Naive thymus-derived CD4-positive, alpha-beta T cell (primary cell): ENCODE data around the gene TMOD3. TPM values are rescaled to one million over a fixed set of nuclear protein-coding genes. Genes with fewer than 3 reads are reported as not detected.

Experiments
- ATAC-seq: fragments of 150-1000 bp; cut with Tn5 transposase; 2 replicates; pipeline ENCODE4 v1.10.0; 2021; ENCODE audit warnings: mild to moderate bottlenecking, moderate library complexity
- CTCF ChIA-PET: fragments of 350-600 bp; sonication (Branson Sonifier 250); formaldehyde crosslinking; loops from one replicate; lab custom pipeline; 2021; ENCODE audit warnings: antibody characterized with exemption; lab: Charles Lee
- POLR2A ChIA-PET: fragments of 350-600 bp; sonication (Branson Sonifier 250); formaldehyde crosslinking; loops from one replicate; lab custom pipeline; 2021; ENCODE audit warnings: antibody characterized with exemption, inconsistent platforms; lab: Charles Lee
- DNase-seq, 9 donors: peaks; one replicate each; pipeline versions ENCODE4 v3.0.0 to v3.0.0-alpha.2; 2020 to 2022; ENCODE audit warnings: mixed read lengths in 1 of 9
- H3K27ac ChIP-seq: one replicate; pipeline ENCODE4 v1.7.0; 2013; ENCODE audit warnings: mild to moderate bottlenecking, low read depth, low read length, moderate library complexity
- H3K27me3 ChIP-seq, 2 donors: one replicate each; pipeline ENCODE4 v1.7.0; 2013; ENCODE audit warnings: low read length in 2 of 2, mild to moderate bottlenecking in 2 of 2, moderate library complexity in 2 of 2; ENCODE audit not compliant: control insufficient read depth in 2 of 2, insufficient read depth in 2 of 2
- H3K36me3 ChIP-seq, 3 experiments: 1 replicate in 2 of 3; 2 replicates in 1 of 3; pipeline ENCODE4 v1.7.0; 2013; ENCODE audit warnings: low read length in 3 of 3, mild to moderate bottlenecking in 3 of 3, moderate library complexity in 1 of 3; ENCODE audit not compliant: insufficient read depth in 3 of 3, control insufficient read depth in 2 of 3
- H3K4me1 ChIP-seq, 2 donors: one replicate each; pipeline ENCODE4 v1.7.0; 2013; ENCODE audit warnings: low read length in 2 of 2, mild to moderate bottlenecking in 2 of 2, moderate library complexity in 1 of 2; ENCODE audit not compliant: control insufficient read depth in 2 of 2, insufficient read depth in 2 of 2
- H3K4me3 ChIP-seq: 2 replicates; pipeline ENCODE4 v1.7.0; 2013; ENCODE audit warnings: mild to moderate bottlenecking, low read length
- H3K9me3 ChIP-seq, 3 experiments: 1 replicate in 2 of 3; 2 replicates in 1 of 3; pipeline ENCODE4 v1.7.0; 2013; ENCODE audit warnings: low read length in 3 of 3; ENCODE audit not compliant: control insufficient read depth in 2 of 3
- H3K27ac Mint-ChIP-seq, 9 donors: one replicate each; pipeline ENCODE4 v1.8.0; 2020 to 2022; ENCODE audit warnings: mixed read lengths in 9 of 9, mild to moderate bottlenecking in 8 of 9, moderate library complexity in 5 of 9, inconsistent platforms in 2 of 9
- H3K27me3 Mint-ChIP-seq, 5 donors: one replicate each; pipeline ENCODE4 v1.8.0; 2021 to 2022; ENCODE audit warnings: mixed read lengths in 5 of 5, mild to moderate bottlenecking in 1 of 5
- H3K36me3 Mint-ChIP-seq, 5 donors: one replicate each; pipeline ENCODE4 v1.8.0; 2020 to 2022; ENCODE audit warnings: mixed read lengths in 5 of 5, mild to moderate bottlenecking in 3 of 5, inconsistent platforms in 1 of 5
- H3K4me1 Mint-ChIP-seq, 7 donors: one replicate each; pipeline ENCODE4 v1.8.0; 2020 to 2022; ENCODE audit warnings: mixed read lengths in 7 of 7, mild to moderate bottlenecking in 3 of 7, inconsistent platforms in 1 of 7
- H3K4me3 Mint-ChIP-seq, 10 donors: one replicate each; pipeline ENCODE4 v1.8.0; 2020 to 2022; ENCODE audit warnings: mild to moderate bottlenecking in 10 of 10, mixed read lengths in 10 of 10, moderate library complexity in 6 of 10, inconsistent platforms in 2 of 10
- H3K9me3 Mint-ChIP-seq, 11 donors: one replicate each; pipeline ENCODE4 v1.8.0; 2020 to 2022; ENCODE audit warnings: mixed read lengths in 11 of 11, mild to moderate bottlenecking in 4 of 11, inconsistent platforms in 1 of 11, moderate library complexity in 1 of 11
- intact Hi-C, 2 donors: fragments of 100-400 bp; cut with micrococcal nuclease; formaldehyde crosslinking; loops; one replicate each; pipeline ENCODE4 v1.15.1; 2023
- polyA plus RNA-seq, 2 donors: library from polyadenylated mRNA; unstranded; fragments of 300-500 nt; fragmentation: Illumina TruSeq; gene quantifications; one replicate each; pipeline ENCODE4 v1.2.3, GENCODE V29; 2021
- total RNA-seq, 6 experiments: library from RNA in 5 of 6; stranded (reverse) in 5 of 6; gene quantifications; 1 replicate in 5 of 6; 2 replicates in 1 of 6; pipeline ENCODE4 v1.2.3 and lab custom pipeline; 2021 to 2026

Gene TMOD3
- total and polyA plus RNA-seq, 7 experiments from 2014 or later: 25.5 to 75.9 (median 49.1) TPM

- Histone ChIP-seq H3K27me3 (no peaks in the 10 kb centered on the region), H3K27ac (no peak overlapping the region), H3K4me3 (no peak overlapping the region), H3K9me3 (no peaks in the 10 kb centered on the region), H3K36me3 (peaks cover 0 to 32% (median 0%) of the 10 kb centered on the region in 3 experiments), H3K4me1 (no peaks in the 10 kb centered on the region)
- ATAC-seq: no peak
- H3K9me3 Mint-ChIP-seq: no peaks in the 10 kb centered on the region
- H3K36me3 Mint-ChIP-seq: peaks cover 12 to 30% (median 17%) of the 10 kb centered on the region in 5 donors
- intact Hi-C loops: no loop called here
- peak overlapping the region in 1 of 9 donors; percentile 79 for H3K27ac Mint-ChIP-seq
- H3K4me3 Mint-ChIP-seq: no peak overlapping the region
- no peak for DNase-seq
- POLR2A ChIA-PET: interaction anchor here (0.7 kb wide), 1 partner anchor 13 kb away, joined by 3 read pairs; no protein-coding TSS in a partner anchor
- H3K4me1 Mint-ChIP-seq: peaks cover 0 to 10% (median 6%) of the 10 kb centered on the region in 7 donors
- CTCF ChIA-PET: no interaction called here
- H3K27me3 Mint-ChIP-seq: no peaks in the 10 kb centered on the region
Observed at GRCh38 chr15:51939216-51939615, 109.8 kb downstream of the TMOD3 start.

DNA sequence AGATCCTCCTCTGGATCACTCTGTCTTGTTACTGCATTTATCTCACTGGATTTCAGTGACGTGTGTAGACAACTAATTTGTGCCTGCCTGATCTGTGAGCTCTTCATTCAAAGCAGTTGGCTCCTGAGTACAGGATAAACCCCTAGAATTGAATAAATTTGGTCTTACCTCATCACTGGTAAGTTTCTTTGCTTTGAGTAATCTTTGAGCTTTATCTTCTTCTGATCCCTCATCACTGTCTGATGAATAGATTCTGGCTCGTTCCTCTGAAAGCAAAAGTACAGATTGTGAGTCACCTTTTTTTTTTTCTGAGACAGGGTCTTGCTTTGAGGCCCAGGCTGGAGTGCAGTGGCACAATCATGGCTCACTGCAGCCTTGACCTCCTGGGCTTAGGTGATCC, 117.7 kb downstream of the TMOD3 start:
- Histone ChIP-seq H3K4me3 (no peak overlapping the region), H3K27ac (no peak overlapping the region), H3K9me3 (no peaks in the 10 kb centered on the region), H3K27me3 (no peaks in the 10 kb centered on the region), H3K4me1 (no peaks in the 10 kb centered on the region), H3K36me3 (peaks cover 25 to 66% (median 28%) of the 10 kb centered on the region in 3 experiments)
- ATAC-seq: no peak
- H3K4me1 Mint-ChIP-seq: peaks cover 0 to 12% (median 7%) of the 10 kb centered on the region in 7 donors
- H3K36me3 Mint-ChIP-seq: peaks cover 20 to 66% (median 49%) of the 10 kb centered on the region in 5 donors
- ChIA-PET CTCF (no interaction called here), POLR2A (interaction anchor here (0.7 kb wide), 1 partner anchor 102 kb away, joined by 3 read pairs; no protein-coding TSS in a partner anchor)
- H3K9me3 Mint-ChIP-seq: no peaks in the 10 kb centered on the region
- H3K27me3 Mint-ChIP-seq: no peaks in the 10 kb centered on the region
- no peak overlapping the region for H3K4me3 Mint-ChIP-seq
- DNase-seq: no peak
- peak overlapping the region in 3 of 9 donors; percentile 14 to 48 (median 15) for H3K27ac Mint-ChIP-seq
- intact Hi-C loops: no loop called here

DNA sequence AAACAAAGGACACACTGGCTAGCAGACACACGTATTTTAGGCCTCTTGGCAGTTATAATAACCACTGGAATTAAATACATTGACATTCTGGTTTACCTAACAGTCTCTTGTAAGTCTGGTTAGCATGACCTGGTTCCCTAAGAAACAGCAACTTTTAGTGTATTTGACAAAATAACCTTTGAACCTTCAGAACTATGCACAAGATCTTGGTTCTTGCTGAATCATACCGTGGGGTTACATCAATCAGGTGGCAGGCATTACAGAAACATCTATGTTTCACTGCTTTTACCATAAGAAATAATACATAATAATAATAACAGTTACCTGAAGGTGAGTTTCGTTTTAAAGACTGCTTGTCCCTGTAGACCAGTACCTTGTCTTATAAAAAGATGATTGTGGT, 123.4 kb downstream of the TMOD3 start:
- no peaks in the 10 kb centered on the region for H3K4me1 Mint-ChIP-seq
- Histone ChIP-seq H3K4me1 (no peaks in the 10 kb centered on the region), H3K27me3 (no peaks in the 10 kb centered on the region), H3K27ac (no peak overlapping the region), H3K4me3 (no peak overlapping the region), H3K36me3 (peaks cover 43 to 78% (median 44%) of the 10 kb centered on the region in 3 experiments), H3K9me3 (no peaks in the 10 kb centered on the region)
- H3K36me3 Mint-ChIP-seq: peaks cover 11 to 71% (median 48%) of the 10 kb centered on the region in 5 donors
- no peak for DNase-seq
- no peaks in the 10 kb centered on the region for H3K27me3 Mint-ChIP-seq
- CTCF ChIA-PET: no interaction called here
- H3K27ac Mint-ChIP-seq: no peak overlapping the region
- intact Hi-C loops: no loop called here
- POLR2A ChIA-PET: no interaction called here
- H3K4me3 Mint-ChIP-seq: no peak overlapping the region
- no peaks in the 10 kb centered on the region for H3K9me3 Mint-ChIP-seq
- no peak for ATAC-seq

GRCh38 chr15:51955504-51955903, 126.1 kb downstream of the TMOD3 start:
- Mint-ChIP-seq H3K4me1 (peaks cover 0 to 6% (median 0%) of the 10 kb centered on the region in 7 donors), H3K27ac (peak overlapping the region in 1 of 9 donors; percentile 26), H3K27me3 (no peaks in the 10 kb centered on the region), H3K36me3 (peaks cover 12 to 65% (median 43%) of the 10 kb centered on the region in 5 donors), H3K9me3 (no peaks in the 10 kb centered on the region), H3K4me3 (no peak overlapping the region)
- ATAC-seq (no peak), DNase-seq (no peak)
- H3K27me3 ChIP-seq: no peaks in the 10 kb centered on the region
- peaks cover 39 to 75% (median 41%) of the 10 kb centered on the region in 3 experiments for H3K36me3 ChIP-seq
- no peak overlapping the region for H3K27ac ChIP-seq
- CTCF ChIA-PET: interaction anchor here (0.8 kb wide), 1 partner anchor 15 kb away, joined by 3 read pairs; no protein-coding TSS in a partner anchor
- H3K9me3 ChIP-seq: no peaks in the 10 kb centered on the region
- no peak overlapping the region for H3K4me3 ChIP-seq
- intact Hi-C loops: no loop called here
- POLR2A ChIA-PET: no interaction called here
- no peaks in the 10 kb centered on the region for H3K4me1 ChIP-seq

Other genes starting within 250 kb of the TMOD3 start
- 10 to 100 TPM in 2 of 5 experiments, 1 to 10 TPM in 3; 6.4 to 58.3 (median 7.2) TPM for gene DMXL2, start 206.9 kb upstream of the TMOD3 start, total RNA-seq
- 1 to 10 TPM; 1.1 to 2.2 TPM for gene DMXL2, start 206.9 kb upstream of the TMOD3 start, polyA plus RNA-seq
- not detected for gene SCG3, start 148.2 kb upstream of the TMOD3 start, total RNA-seq
- not detected for gene SCG3, start 148.2 kb upstream of the TMOD3 start, polyA plus RNA-seq
- gene LYSMD2, start 92.0 kb upstream of the TMOD3 start, total RNA-seq: 10 to 100 TPM; 12.5 to 33.8 (median 17.8) TPM
- 10 to 100 TPM; 42.2 to 46.8 TPM for gene LYSMD2, start 92.0 kb upstream of the TMOD3 start, polyA plus RNA-seq
- 10 to 100 TPM in 4 of 5 experiments, 1 to 10 TPM in 1; 9.5 to 17.1 (median 13.4) TPM for gene TMOD2, start 78.1 kb upstream of the TMOD3 start, total RNA-seq
- 1 to 10 TPM; 1.4 to 1.9 TPM for gene TMOD2, start 78.1 kb upstream of the TMOD3 start, polyA plus RNA-seq
- 10 to 100 TPM in 3 of 5 experiments, 1 to 10 TPM in 2; 9.2 to 30.1 (median 19.3) TPM for gene LEO1, start 142.1 kb downstream of the TMOD3 start, total RNA-seq
- gene LEO1, start 142.1 kb downstream of the TMOD3 start, polyA plus RNA-seq: 10 to 100 TPM; 16.5 to 33.2 TPM
- 10 to 100 TPM; 19.2 to 44.1 (median 25.3) TPM for gene MAPK6, start 189.6 kb downstream of the TMOD3 start, total RNA-seq
- gene MAPK6, start 189.6 kb downstream of the TMOD3 start, polyA plus RNA-seq: 1 to 10 TPM; 5.1 to 6.0 TPM